Measurements from ENCODE around the gene LCMT1. TPM values are rescaled to one million over a fixed set of nuclear protein-coding genes. Genes with fewer than 3 reads are reported as not detected.

Gene LCMT1
- total RNA-seq, 1 experiment from 2014 or later = 46.8 TPM

DNA sequence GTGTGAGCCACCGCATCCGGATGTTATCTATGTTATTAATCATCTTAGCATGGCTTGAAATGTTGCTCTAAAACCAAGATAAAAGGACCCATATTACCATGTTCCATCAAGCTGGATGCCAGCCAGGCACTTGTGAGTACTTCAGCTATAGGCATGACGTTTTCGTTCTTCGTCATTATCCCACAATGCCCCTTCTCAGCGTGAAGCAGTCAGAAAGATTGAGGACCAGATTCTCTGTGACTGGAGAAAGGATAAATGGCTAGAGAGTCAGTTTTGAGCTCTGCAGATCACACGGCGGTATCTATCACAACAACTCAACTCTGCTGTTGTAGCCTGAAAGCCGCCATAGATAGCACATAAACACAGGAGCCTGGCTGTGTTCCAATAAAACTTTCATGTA lies 29.8 kb upstream of the LCMT1 start:
- Mint-ChIP-seq H3K9me3 (ENCODE audit: low read depth, unreplicated experiment) (no peaks in the 10 kb centered on the region), H3K27me3 (ENCODE audit: unreplicated experiment) (no peaks in the 10 kb centered on the region), H3K4me3 (ENCODE audit: low read depth, unreplicated experiment) (no peak overlapping the region), H3K4me1 (ENCODE audit: low read depth, unreplicated experiment) (no peaks in the 10 kb centered on the region), H3K36me3 (ENCODE audit: insufficient read depth, unreplicated experiment) (no peaks in the 10 kb centered on the region), H3K27ac (ENCODE audit: unreplicated experiment) (no peak overlapping the region)
- BruUV-seq (replicated peaks) = no TSS peak
- intact Hi-C loops (cut with micrococcal nuclease; ENCODE audit: unreplicated experiment) = no loop called here
- CTCF ChIA-PET = interaction anchor here (0.7 to 1.0 kb wide), 2 partner anchors 11 to 469 kb away, joined by 3 read pairs; no protein-coding TSS in a partner anchor
- TF ChIP-seq, protein P1, sequence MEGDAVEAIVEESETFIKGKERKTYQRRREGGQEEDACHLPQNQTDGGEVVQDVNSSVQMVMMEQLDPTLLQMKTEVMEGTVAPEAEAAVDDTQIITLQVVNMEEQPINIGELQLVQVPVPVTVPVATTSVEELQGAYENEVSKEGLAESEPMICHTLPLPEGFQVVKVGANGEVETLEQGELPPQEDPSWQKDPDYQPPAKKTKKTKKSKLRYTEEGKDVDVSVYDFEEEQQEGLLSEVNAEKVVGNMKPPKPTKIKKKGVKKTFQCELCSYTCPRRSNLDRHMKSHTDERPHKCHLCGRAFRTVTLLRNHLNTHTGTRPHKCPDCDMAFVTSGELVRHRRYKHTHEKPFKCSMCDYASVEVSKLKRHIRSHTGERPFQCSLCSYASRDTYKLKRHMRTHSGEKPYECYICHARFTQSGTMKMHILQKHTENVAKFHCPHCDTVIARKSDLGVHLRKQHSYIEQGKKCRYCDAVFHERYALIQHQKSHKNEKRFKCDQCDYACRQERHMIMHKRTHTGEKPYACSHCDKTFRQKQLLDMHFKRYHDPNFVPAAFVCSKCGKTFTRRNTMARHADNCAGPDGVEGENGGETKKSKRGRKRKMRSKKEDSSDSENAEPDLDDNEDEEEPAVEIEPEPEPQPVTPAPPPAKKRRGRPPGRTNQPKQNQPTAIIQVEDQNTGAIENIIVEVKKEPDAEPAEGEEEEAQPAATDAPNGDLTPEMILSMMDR (IDR thresholded peaks at IDR 0.05; ENCODE audit: unreplicated experiment) = no peak
- DNase-seq = no peak

DNA sequence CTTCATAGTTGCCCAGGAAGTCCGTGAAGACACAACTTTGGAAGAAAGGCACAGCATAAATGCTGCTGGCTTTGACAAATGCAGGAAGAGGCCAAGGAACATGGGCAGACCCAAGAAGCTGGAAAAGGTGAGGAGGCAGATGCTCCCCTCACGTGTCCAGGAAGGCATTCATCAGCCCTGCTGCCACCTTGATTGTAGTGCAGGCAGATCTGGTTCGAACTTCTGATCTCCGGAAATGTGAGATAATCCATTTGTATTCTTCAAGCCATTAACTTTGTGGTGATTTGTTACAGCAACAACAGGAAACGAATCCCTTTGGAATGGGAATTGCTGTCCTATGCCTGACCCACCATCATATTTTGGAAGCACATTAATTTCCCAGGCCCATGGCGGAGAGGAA lies 28.5 kb upstream of the LCMT1 start:
- no peak for DNase-seq
- Mint-ChIP-seq H3K27me3 (ENCODE audit: unreplicated experiment) (peaks cover 11% of the 10 kb centered on the region), H3K4me1 (ENCODE audit: low read depth, unreplicated experiment) (no peaks in the 10 kb centered on the region), H3K9me3 (ENCODE audit: low read depth, unreplicated experiment) (no peaks in the 10 kb centered on the region), H3K4me3 (ENCODE audit: low read depth, unreplicated experiment) (no peak overlapping the region), H3K36me3 (ENCODE audit: insufficient read depth, unreplicated experiment) (no peaks in the 10 kb centered on the region), H3K27ac (ENCODE audit: unreplicated experiment) (no peak overlapping the region)
- intact Hi-C loops (cut with micrococcal nuclease; ENCODE audit: unreplicated experiment) = no loop called here
- no TSS peak for BruUV-seq (replicated peaks)
- CTCF ChIA-PET = no interaction called here
- TF ChIP-seq, protein P1 (IDR thresholded peaks at IDR 0.05; ENCODE audit: unreplicated experiment) = no peak

DNA sequence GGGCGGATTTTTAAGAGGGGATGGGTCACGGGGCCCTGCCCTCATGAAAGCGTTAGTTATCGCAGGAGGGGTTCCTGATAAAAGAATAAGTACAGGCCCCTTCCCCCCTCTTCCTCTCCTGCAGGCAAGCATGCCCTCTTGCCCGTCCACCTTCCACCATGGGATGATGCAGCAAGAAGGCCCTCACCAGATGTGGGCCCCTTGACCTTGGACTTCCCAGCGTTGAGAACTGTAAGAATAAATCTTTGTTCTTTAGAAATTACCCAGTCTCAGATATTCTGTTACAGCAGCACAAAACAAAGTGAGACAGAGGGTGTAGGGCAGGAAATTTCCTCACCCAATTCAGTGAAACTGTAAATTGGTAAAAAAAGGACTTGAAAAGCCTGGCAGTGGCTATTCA lies 27.8 kb upstream of the LCMT1 start:
- BruUV-seq (replicated peaks) = no TSS peak
- CTCF ChIA-PET = no interaction called here

DNA sequence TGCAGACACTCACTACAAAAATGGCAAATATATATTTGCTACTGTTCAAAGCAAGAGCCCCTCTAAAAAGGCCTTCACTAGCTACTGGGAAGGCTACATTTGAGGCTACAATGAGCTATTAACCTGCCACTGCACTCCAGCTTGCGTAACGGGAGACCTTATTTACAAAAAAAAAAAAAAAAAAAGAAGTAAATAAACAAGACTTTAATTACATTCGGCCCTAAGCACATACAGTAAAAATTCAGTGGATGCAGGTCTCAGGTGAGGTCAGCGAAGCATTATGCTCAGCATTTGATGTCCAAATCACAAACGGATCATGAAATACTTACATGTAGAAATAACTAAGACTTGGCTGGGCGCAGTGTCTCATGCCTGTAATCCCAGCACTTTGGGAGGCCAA lies 26.7 kb upstream of the LCMT1 start:
- peaks cover 12% of the 10 kb centered on the region for H3K27me3 Mint-ChIP-seq (ENCODE audit: unreplicated experiment)
- TF ChIP-seq, protein P1 (IDR thresholded peaks at IDR 0.05; ENCODE audit: unreplicated experiment) = no peak
- BruUV-seq (replicated peaks) = no TSS peak
- intact Hi-C loops (cut with micrococcal nuclease; ENCODE audit: unreplicated experiment) = no loop called here
- H3K36me3 Mint-ChIP-seq (ENCODE audit: insufficient read depth, unreplicated experiment) = no peaks in the 10 kb centered on the region
- DNase-seq = no peak
- H3K9me3 Mint-ChIP-seq (ENCODE audit: low read depth, unreplicated experiment) = no peaks in the 10 kb centered on the region
- H3K27ac Mint-ChIP-seq (ENCODE audit: unreplicated experiment) = no peak overlapping the region
- H3K4me1 Mint-ChIP-seq (ENCODE audit: low read depth, unreplicated experiment) = no peaks in the 10 kb centered on the region
- CTCF ChIA-PET = interaction anchor here (0.6 to 0.9 kb wide), 3 partner anchors 26 to 102 kb away, joined by 3 to 9 read pairs (median 4); partner anchors contain the start of gene LCMT1
- H3K4me3 Mint-ChIP-seq (ENCODE audit: low read depth, unreplicated experiment) = no peak overlapping the region

More for the DNA sequence above, 27.8 kb upstream of the LCMT1 start:
- H3K27ac Mint-ChIP-seq (ENCODE audit: unreplicated experiment) = no peak overlapping the region
- no peak for DNase-seq
- H3K4me1 Mint-ChIP-seq (ENCODE audit: low read depth, unreplicated experiment) = no peaks in the 10 kb centered on the region
- TF ChIP-seq, protein P1 (IDR thresholded peaks at IDR 0.05; ENCODE audit: unreplicated experiment) = no peak
- H3K27me3 Mint-ChIP-seq (ENCODE audit: unreplicated experiment) = peaks cover 12% of the 10 kb centered on the region
- intact Hi-C loops (cut with micrococcal nuclease; ENCODE audit: unreplicated experiment) = no loop called here
- H3K4me3 Mint-ChIP-seq (ENCODE audit: low read depth, unreplicated experiment) = no peak overlapping the region
- H3K9me3 Mint-ChIP-seq (ENCODE audit: low read depth, unreplicated experiment) = no peaks in the 10 kb centered on the region
- no peaks in the 10 kb centered on the region for H3K36me3 Mint-ChIP-seq (ENCODE audit: insufficient read depth, unreplicated experiment)

Measured in Calu3 (cell line).